CD4-positive, alpha-beta T cell treated with Interleukin-21 for 1 hour (primary cell): ENCODE results near the gene PNPLA4.

Source experiments
- DNase-seq: peaks from one replicate; pipeline ENCODE4 v3.0.0-alpha.2; 2020

Gene PNPLA4, protein sequence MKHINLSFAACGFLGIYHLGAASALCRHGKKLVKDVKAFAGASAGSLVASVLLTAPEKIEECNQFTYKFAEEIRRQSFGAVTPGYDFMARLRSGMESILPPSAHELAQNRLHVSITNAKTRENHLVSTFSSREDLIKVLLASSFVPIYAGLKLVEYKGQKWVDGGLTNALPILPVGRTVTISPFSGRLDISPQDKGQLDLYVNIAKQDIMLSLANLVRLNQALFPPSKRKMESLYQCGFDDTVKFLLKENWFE

DNA sequence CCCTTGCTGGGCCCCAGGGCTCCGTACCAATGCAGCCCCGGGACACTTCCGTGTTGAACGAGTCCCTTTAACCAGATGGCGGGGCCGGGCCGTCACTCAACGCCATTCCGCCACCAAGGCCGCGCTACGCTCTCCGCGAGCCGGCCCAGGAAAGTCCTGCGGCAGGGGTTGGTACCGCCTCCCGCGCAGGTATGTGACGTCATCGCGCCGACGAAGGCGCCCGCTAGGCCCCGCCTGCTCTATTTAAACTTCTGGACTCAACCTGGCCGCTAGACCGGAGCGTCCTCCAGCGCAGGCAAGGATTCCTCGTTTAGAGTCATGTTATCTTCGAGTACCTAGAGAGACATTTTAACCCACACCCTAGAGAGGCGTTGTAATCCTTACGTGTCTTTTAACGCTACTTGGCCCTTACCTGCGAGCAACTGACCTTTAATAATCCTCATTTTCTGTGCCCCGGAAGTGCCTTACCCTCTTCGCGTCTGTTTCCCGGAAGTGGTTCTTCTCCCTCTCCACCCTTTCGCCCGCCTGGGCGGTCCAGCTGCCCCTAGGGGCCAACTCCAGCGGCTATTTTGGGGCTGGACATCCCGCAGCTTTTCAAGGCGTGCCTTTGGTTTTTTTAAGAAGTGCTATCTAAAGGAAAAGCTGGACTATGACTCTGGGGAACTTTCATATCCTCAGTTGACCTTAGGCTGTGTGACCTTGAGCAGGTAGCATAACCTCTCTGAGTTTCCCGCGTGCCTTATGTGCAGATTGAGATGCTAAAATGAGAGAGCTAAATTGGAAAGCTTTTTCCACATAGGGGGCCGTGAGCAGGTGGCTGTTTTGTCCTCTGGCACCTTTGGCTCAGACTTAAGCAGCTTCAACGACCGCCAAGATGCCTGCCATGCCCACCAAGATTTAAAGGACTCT is at the start of gene PNPLA4:
Gene PNPLA4 (minus strand): TSS at position 155 of the 909 bp plus-strand sequence. CDS start 1,294 bp downstream, outside the sequence.
- peak; percentile 85 for DNase-seq

- no peak for DNase-seq
Measured at GRCh38 chrX:7972586-7972985, 45.4 kb upstream of the PNPLA4 start.

DNA sequence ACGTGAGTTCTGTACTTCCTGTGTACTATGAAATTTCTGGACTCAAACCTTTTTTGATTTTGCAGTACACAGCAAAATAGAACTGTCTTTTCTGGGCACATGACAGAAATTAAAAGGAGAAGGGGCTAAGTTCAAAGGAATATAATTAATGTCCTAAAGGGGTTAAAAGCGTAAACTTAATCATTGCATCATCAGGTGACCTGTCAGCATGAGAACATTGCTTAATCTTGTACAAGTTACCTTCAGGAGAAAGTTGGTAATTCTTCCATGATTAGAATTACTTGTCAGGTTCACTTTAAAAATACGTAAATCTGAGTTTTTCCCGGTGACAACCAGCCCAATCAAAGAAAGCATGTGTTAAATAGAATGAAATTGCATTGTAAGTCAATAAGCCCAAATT is 43.2 kb upstream of the PNPLA4 start:
- no peak for DNase-seq

DNA sequence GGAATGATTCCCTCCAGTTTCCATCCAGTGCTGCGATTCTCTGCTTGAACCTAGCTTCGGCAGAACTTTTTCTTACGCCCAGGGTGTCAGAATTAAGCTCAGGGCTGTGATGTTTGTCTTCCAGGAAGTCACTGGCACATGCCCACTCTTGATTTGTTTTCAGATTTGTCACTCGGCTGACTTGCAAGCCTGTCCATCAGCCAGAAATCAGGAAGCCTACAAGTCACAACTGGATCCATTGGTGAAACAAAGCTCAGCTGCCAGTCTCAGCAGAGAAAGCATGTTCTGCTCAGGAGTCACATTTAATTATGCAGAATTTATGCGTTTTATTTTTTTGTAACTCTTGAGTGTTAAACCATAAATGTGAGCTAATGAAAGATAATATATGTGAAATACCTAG is 38.2 kb upstream of the PNPLA4 start:
- no peak for DNase-seq

DNA sequence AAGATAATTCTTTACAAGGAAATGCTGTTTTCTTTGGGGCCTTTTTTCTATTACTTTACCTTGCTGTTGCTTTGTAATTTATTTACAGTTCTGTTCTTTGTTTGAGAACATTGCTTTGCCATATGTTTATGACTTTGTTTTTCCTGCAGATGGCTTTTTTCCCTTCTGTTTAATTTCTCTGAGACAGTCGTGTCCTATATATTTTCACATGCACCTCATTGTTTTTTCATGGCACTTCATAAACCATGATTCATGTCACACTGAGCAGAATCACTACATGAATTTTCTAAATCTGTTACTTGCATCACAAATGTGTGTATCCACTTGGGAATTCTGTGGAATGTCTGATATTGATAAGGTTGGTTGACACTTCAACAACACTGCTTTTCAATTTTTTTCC is 33.0 kb upstream of the PNPLA4 start:
- DNase-seq, result no peak

- no peak for DNase-seq
Measured at GRCh38 chrX:7953446-7953845, 26.2 kb upstream of the PNPLA4 start.

DNA sequence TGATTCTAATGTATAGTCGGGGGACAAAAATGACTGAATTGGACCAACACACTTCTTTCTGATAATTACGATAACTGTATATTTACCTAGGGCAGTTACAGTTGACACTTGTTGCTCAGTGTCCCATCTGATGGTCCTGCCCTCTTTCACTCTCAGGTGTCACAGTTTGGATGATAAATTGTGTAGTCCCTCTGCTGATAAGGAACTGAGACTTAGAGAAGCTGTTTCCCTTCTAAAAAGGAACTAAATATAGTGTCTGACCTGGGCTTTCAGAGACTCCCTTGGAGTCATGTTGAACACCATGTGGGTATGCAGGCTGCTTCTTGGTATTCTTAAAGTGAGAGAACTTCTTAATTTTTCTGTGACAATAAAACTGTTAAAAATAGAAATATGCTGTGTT is 23.7 kb upstream of the PNPLA4 start:
- no peak for DNase-seq

GRCh38 chrX:7948483-7948882 is 21.3 kb upstream of the PNPLA4 start:
- no peak for DNase-seq

DNA sequence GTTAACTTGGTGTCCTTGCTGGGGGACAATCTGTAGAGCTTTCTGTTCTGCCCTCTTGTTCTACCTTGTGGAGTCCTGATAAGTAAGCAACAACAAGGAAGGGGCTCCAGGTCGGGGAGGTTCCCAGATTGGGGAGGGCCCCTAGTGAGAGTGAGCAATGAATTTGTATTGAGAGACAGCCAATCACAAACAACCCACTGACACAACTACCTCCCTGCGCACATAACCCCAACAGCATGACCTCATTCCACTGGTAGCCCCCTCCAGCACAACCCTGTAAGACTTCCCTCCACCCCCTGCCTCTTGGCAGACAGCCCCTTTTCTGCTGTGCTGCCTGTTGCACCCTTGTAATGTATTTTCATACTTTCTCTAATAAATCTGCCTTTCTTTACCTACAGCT is 19.7 kb upstream of the PNPLA4 start:
- DNase-seq, result no peak

GRCh38 chrX:7943600-7944245 is 16.5 kb upstream of the PNPLA4 start:
- DNase-seq, result no peak

DNA sequence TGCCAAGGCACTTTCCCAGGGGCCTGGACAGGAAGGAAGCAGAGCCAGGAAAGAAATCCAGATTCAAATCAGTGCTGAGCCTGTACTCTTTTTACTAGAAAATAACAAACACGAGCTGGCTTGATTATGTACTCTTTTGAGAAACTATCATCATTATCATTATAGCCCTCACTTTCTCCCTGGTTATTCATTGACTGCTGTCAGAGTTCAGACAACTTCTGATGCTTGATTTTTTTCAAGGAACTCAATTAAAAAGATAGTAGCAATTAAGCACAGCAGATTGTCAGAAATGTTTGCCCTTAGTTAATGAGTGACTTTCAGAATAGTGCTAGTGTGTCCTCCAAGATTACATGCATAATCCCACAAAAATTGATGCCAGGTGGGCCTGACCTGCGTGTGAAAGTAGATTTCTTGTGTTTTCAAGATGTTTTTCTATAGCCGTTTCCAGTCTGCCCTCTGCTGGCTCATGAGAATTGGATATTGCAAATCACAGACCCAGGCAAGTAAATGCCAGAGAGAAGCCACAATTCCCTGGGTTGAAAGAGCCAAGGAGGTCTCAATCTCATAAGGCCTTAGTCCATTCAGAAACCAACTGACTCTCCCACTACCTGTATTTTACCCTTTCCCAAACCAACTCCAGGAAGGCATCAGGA is 14.3 kb upstream of the PNPLA4 start:
- no peak for DNase-seq

GRCh38 chrX:7934026-7934425 is 6.8 kb upstream of the PNPLA4 start:
- no peak for DNase-seq

DNA sequence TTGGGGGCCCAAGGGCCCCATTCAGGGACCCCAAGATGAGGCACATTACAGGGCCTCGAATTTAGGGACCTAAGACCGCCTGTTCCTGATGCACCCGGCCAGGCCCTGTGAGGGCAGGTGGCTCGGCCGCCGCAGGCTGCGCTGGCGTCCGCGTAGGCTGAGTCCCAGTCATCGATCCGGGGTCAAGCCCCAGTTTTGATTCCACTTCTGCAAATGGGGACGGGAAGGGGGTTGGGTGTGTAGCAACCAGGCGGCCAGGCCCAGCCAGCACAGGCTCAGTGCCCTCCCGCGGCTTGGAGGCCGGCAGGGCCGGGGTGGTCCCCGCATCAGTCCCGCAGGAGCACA is 327 bp downstream of the PNPLA4 start:
- DNase-seq, result no peak

DNA sequence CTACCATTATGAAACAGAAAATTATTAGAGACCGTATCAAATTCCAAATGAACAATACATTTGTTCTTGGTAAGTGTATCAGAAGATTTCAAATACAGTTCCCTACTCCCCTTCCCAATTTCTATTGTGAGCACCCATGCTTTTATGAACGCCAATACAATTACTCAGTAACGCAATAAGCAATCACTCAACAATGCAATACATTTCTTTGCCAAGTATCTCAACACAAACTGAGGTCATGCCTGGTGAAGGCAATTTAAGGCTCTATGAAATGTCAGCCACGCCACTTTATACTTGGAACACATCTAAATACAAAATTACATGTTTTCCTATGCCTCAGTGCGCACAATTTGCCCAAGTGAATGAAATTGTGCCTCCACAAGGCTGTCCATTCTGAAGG is 712 bp downstream of the PNPLA4 start:
- DNase-seq, result no peak

GRCh38 chrX:7925867-7926472 is 1.2 kb downstream of the PNPLA4 start:
- DNase-seq, result peak; percentile 72

DNA sequence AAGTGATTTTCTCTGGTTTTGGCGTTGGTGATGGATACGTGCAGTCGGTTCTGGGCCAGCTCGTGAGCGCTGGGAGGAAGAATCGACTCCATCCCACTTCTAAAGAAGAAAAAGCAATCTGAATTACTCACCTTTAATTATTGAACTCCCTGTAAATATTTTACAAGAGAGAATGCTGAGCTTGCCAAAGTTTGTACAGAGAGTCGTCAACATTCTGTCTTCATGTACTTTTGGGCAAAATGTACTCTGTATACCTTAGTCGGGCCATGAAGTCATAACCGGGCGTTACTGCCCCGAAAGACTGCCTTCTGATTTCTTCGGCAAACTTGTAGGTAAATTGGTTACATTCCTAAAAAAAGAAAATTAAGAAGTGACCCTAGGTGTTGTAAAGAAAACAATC is 5.5 kb downstream of the PNPLA4 start:
- DNase-seq, result no peak

- DNase-seq, result no peak
Measured at GRCh38 chrX:7908821-7909220, 18.4 kb downstream of the PNPLA4 start.

DNA sequence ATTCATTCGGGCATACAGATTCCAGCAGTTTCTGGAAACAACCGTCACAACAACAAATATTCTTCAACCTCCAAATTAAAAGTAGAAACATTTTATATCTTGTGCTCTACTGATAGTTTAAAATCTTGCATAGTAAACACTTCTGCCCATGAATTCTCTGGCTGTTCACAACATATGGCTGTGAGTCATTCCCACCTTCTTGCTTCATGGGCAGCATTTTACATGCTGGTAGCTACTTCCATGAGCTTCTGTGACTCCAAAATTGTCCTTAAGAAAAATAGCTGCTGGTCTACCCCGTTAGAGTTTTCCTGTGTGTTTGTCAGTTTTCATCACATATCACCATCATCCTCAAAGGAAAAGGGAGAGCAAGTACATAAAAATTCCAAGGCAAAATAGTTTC is 22.7 kb downstream of the PNPLA4 start:
- no peak for DNase-seq

DNA sequence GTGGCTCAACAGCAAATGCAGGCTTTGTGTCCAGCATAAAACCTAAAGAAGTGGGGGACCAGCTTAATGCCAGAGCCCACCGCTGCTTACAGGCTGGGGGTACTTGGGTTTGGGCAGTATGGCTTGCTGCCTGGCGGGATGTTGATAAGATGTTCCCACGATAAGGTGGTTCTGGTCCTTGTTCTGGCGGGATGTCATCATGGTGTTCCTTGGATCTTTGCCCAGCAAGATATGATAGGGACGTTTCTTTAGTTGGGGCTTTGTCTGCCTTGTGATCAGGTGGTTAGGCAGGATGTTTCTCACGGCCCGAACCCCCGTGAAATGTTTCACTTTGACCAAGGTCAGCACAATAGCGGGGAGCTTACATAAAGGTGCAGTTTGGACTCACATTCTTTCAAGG is 35.3 kb downstream of the PNPLA4 start:
- DNase-seq, result no peak

DNA sequence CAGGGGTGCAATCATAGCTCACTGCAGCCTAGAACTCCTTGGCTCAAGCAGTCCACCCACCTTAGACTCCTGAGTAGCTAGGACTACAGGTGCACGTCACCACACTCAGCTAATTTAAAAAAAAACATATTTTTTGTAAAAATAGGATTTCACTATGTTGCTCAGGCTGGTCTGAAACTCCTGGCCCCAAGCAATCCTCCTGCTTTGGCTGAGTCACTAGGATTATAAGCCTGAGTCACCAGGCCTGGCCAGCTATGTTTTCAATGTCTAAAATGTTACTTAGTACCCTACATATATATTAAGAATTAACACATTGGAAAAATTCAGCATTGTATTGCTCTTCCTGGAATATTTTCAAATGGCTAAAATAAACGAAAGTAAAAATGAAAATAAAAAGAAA is 37.5 kb downstream of the PNPLA4 start:
- no peak for DNase-seq

DNA sequence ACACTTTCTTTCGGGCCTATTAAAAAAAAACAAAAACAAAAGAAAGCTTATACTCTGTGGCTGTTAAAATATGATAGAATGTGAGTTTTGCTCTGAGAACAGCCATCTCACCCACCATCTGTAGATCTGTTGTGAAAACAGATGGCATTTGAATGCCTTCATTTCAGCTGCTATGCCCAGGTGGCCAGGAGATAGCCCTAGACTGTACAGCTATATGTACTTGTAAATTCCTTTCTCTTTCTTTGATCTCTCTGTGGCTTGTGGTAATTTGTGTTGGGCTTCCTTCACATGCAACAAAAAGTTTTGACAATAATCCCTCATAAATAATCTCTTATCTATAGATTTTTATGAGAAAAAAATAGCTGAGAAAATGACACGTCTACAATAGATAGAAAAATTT is 38.1 kb downstream of the PNPLA4 start:
- DNase-seq, result no peak

DNA sequence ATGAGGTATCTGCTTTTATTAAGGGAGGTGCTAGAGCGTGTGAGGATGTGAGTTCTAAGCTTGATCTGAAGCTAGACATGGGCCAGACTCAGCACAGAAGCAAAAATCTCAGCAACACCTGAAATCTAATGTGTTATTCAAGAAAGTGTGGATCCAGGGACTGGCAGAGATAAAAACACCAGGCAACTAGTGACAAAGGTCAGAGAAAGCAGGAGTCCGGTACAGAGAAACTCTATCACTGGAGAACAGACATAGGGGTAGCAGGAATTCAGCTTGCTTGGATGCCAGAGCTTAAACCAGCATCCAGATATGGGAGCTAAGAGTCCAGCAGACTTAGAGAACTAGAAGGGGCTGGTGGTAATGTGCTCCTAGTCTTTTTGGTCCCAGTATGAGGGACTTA is 50.3 kb downstream of the PNPLA4 start:
- DNase-seq, result no peak

GRCh38 chrX:7872042-7872441 is 55.2 kb downstream of the PNPLA4 start:
- DNase-seq, result no peak
